ENCODE results near the gene MALRD1. TPM values are rescaled to one million over a fixed set of nuclear protein-coding genes. Genes with fewer than 3 reads are reported as not detected.

The MALRD1 gene
- polyA plus RNA-seq, 1 donor: 2.2 TPM

DNA sequence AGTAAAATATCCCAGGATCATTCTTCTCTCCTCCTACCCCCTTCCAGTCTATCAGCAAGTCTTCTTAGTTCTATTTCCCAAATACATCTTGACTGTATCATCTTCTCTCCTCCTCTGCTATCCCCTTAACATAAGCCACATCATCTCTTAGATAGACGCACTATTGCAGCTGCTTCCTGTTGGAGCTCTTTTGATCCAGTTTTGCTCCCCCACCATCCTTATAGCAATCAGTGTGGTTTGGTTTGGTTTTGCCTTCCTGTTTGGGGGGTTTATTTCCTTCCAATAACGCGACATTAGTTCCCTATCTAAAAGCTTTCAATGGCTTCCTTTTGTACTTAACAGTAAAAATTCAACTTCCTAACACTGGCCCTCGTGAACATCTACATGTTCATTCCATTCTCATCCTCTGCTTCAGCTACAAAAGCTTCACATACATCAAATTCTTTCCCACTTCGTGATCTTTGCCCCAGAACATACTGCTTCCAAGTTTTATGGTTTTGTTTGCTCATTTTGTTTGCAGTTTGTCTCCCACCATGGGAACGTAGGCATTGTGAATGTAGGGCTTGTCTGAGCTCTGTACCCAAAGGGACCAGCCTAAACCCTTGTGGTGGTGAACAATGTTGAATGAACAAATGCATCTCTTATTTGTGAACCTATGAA lies 734.0 kb downstream of the MALRD1 start:
- no peak for DNase-seq

DNA sequence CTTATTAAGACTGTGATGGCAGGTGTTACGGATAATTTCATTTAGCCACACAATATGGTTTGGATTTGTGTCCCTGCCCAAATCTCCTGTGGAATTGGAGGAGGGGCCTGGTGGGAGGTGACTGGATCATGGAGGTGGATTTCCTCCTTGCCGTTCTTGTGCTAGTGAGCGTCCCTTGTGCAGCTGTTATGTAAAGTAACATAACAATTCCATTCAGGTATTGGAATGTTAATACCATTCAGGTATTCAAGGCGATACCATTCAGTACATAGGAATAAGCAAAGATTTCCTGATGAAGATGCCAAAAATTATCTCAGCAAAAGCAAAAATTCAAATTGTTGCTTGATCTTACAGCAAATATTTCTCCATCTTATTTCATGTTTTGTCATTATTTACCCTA lies 735.1 kb downstream of the MALRD1 start:
- no peak for DNase-seq
